A172 (cell line): ENCODE results near the gene CNTNAP5. TPM values are rescaled to one million over a fixed set of nuclear protein-coding genes. Genes with fewer than 3 reads are reported as not detected.

Experiments used
- DNase-seq: peaks from one replicate; pipeline ENCODE4 v3.0.0-alpha.2; 2015; ENCODE audit warnings: low spot score
- total RNA-seq: library from RNA; depleted of rRNA; stranded (reverse); fragments of >200 nt; shearing (Covaris generic); gene quantifications from 2 replicates; pipeline ENCODE4 v1.2.3, GENCODE V29; 2014; rRNA removed

Gene CNTNAP5
- not detected in 2 replicates for total RNA-seq

DNA sequence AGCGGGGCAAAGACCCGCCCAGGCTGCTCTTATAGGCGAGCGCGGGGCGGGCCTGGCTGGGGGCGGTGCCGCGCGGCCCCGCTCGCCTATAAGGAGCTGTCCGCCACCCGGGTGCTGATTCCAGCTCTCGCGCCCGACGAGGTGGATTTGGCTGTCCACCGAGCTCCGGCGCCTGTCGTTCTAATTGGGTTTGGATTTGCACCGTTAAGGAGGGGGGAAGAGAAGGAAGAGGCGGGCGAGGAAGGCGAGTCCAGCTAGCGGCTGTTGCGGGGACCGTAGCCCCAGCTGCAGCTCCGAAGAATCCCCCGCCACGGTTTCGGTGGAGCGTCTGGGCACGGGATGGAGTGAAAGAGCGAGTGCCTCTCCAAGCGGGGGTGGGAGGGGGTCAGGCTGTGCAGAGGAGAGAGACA is at the start of gene CNTNAP5:
TSS of gene CNTNAP5 (plus strand) at position 117 of the 410 bp plus-strand sequence. CDS start 364 bp downstream, outside the sequence.
- DNase-seq, result no peak

DNA sequence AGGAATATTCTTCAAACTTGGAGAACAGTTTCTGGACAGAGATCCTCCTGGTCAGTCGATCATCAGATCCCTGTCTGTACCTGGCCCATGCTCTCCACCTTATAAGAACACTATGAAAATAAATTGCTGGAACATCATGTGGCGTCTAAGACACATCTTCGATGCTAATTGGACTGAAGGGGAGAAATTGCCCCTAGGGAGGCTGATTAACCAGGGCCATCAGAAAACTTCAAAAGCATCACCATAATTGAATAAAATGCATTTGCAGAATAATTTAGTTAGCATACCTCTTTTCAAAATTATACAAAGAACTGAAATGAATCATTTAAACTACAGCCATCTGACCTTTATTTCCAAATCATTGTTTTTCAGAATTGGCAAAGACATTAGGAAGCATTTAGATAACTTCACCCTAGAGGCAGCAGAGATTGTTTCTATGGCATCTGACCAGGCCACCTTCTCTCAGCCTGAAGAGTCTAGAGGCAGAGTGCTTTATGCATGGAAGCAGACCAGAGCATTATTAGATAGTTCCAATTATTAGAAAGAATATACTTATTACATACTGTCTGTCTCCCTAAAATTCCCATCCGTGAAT is 48.9 kb upstream of the CNTNAP5 start:
- no peak for DNase-seq

DNA sequence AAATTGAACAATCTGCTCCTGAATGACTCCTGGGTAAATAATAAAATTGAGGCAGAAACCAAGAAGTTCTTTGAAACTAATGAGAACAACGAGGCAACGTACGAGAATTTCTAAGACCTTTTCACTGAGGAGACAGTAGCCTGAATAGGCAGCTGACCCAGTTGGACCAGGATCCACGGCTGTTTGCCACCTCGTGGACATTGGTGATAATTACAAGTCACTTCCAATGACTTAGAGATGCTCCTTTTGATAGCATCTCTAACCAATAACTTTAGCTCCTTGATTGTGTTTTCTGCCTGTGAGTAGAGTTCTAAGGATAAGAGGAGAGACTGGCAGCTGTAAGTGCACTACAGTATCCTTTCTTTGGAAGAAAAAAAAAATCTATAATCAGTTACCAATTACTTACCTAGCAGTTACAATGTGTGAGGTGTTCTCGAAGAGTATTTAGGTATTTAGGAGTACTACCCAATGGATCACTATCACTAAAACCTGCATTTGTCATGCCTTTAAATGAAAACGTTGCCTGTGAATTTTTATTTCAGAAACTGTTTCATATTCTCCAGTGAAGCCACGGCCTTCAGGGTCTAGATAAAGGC is 31.3 kb upstream of the CNTNAP5 start:
- peak; percentile 13 for DNase-seq

DNA sequence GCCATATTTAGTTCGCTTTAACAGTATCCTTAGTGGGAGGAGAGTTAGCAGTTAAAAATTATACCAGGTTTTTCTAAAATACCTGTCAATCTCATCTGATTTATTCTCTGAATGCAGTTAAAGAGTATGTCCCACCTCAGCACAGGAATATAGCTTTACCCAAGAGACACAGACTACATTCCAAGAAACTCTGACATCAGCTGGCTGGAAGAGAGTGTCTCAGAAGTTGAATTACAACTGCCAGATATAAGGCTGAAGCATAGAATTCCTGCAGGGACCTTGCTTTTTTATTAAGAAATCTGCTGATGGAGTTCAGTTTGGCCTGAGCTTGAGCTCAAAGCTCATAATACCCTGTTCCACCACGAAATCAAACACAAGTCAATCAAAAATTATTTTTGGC is 25.4 kb upstream of the CNTNAP5 start:
- DNase-seq, result no peak

DNA sequence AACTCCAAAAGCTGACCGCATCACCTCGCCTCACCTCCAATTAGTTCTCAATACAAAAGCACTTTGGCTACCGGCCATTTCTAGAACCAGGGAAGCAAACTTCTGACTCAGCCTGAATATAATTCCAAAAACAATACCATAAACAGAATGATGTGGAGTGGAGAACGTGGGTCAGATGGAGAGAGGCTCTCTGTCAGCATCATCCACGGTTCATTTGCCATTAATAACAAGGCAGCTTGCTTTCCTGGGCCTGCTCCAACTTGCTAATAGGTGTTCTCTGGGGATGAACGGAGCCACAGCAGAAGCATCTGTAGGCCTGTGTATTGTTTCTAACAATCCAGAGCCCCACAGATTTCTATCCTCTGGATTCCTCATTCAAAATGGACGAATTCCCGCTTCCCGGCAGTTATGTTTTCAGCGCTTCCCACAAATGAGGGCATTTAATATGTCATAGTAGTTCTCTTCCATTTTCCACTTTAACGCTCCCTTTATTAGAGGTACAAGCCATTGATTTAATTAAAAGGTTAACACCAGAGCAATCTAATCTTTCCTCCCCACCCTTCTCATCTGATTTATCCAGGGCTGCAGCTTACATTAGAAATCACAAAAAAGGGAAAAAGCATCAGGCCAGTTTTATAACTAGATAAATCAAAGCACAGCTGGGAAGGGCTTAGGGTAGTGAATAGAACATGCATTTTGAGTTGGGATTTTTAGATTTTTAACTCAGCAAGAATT is 23.2 kb upstream of the CNTNAP5 start:
- no peak for DNase-seq

DNA sequence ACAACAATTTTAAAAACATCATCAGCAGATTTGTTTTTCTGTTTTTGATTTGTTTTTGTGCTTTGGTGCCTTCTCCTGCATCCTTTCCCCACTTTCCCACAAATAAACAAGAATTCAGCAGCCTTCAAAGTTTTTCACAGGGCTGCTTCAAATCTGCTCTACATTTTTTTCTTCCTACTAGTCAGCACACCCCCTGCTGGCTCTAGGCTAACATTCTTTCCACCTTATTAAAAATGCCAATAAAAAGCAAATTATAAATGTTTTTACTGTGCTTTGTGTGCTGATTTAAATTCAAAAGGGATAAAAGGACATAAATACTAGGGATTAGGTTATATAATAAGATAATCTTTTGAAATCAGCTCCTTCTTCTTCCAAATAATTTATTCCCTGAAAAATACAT is 6.2 kb upstream of the CNTNAP5 start:
- no peak for DNase-seq

DNA sequence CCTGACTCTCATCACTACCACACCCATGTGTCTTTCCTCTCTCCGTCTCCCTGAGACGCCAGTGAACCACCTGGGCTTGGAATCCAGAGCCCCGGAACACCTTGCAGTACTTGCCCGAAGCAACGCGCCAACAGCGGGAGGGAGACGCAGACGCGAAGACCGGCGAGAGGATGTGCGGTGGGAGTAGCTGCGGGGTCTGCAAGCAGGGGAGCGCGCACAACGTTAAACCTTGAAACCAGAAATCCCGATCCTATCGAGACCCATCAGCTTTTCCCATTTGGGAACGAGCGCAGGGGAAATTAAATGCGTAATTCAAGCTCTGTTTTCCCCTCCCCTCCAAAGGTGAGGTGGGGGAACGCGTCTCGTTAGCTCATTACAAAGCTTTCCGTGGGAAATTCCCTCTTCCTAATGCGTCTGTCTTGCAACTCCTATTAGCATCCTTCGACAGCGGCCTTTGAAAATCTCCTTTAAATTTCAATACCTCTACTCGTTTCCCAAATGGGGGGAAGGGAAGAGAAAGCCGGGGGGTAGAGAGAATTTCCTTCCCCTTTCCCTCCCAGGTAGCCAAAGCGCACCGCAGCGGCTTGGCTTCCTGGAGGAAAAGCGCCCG is 421 bp upstream of the CNTNAP5 start:
- DNase-seq, result no peak

DNA sequence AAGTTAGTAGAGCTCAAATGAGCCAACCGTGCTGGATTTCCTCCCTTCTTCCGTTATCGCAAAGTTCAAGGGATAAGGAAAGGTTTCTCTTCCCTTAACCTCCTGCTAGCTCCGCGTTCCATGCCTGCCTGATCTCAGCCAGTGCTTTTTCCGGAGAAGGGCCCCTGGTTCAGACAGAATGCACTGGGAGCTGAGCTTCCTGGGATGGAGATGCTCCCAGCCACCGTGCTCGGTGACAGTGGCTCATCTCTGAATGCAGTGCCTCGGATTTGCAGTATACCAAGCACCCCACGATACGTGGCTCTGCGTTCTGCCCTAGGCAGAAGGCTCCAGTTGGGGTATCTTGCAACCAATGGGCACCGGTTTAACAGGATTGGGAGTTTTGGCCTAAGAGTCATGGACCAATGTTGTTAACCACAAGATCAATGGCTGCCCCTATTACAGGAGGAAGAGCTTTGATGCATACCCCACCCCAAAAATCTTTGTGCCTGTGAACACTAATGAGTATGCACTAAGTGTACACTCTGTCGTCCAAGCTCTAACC is 876 bp downstream of the CNTNAP5 start:
- DNase-seq, result no peak

DNA sequence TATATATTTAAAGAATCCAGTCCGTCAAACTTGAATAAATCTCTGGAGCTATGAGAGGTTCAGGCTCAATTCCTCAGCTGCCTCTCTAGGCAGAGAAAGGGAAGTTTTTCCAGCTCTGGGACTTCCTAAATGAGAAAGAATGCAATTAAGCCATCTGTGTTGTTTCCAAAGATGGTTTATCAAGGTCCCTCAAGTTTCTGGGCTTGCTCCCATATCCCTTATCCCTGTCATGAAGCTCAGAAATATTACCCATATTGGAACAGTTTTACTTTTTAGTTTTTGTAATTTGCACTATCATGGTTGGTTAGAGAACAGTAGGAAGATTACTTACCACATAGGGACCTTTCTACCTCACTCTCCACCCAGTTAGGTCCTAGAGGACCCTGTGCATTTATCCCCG is 1.4 kb downstream of the CNTNAP5 start:
- no peak for DNase-seq

DNA sequence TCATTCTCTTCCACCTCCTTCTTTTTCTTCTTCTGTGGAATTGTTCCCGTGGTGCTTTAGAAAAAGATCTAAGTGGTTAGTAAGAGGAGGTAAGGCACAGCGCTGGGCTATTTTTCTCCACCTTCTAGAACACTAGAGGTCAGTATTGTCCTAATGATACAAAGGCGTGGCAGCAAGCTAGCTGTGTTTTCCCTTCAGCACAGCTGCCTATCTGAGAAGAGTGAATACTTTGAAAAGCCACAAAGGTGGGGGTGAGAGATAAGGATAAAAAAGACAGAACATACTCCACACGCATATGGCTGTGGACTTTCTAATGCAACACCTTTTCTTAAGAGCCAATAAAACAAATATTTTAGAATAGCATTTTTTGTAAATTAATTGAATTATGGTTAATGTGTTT is 2.1 kb downstream of the CNTNAP5 start:
- peak; percentile 42 for DNase-seq

DNA sequence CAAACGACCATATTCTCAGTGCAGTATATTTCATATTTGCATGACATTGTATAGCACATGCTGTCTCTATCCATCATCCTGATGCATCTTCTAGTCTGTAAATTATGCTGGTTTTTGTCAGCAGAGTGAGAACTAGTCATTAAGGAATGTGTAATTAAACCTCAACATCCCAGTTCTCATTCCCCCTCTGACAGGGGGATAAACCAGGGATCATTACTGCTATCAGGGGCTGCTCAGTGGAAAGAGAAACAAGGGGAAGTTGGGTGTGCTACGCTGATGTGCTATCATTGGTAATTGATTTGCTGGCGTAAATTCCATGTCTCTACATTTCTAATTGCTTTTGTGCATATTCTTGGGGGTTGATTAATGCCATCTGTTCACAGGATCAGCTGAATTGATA is 7.7 kb downstream of the CNTNAP5 start:
- DNase-seq, result no peak

DNA sequence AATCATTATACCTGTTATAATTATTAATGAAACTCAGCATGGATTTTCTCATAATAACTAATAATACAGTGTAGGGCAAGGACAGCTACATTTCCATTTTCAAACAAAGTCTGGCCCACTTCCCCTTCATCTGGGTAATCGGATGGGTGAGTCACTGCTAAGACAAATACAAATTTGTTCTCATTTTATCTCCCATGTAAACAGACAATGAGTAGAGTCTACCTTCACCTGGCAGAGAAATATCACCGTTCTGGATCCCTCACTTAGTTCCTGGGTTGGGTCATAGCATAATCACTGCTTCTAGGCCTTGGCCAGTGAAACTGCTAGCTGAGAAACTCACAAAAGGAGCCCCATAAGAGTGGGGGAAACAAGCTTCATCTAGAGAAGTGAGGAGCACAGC is 9.2 kb downstream of the CNTNAP5 start:
- DNase-seq, result no peak

DNA sequence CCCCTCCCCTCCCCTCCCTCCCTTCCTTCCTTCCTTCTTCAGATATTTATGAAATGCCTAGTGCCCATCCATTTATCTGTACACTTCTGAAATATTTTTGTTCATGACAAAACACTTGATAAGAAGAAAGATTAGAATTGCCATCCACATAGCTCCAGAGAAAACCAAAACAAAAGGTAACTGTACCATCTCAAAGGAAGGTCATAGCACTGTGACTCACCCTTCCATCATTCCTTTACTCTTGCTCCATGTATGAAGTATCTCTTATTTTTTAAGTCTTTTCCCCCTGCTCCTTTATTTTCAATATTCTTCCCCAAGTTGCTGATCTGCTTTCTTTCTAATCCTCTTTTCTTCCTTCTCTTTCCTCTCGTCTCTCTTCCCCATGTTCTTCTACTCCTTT is 9.9 kb downstream of the CNTNAP5 start:
- DNase-seq, result no peak

DNA sequence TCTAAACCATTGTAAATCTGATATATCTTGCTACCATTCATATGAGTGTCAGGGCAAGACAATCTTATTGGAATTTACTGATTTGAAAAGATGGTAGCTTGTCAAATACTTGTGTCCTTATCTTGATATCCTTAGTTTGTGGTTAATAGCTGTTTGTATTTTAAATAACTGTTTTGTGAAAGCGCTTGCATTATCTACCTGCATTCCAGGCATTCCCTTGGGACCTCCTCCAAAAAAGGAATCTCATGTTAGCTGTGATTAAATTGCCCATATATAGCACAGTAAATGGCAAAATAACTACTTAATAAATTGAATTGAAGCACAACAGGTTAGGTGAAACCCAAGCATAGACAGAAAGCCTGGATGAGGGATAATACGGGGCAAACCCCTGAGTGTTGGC is 13.9 kb downstream of the CNTNAP5 start:
- no peak for DNase-seq

DNA sequence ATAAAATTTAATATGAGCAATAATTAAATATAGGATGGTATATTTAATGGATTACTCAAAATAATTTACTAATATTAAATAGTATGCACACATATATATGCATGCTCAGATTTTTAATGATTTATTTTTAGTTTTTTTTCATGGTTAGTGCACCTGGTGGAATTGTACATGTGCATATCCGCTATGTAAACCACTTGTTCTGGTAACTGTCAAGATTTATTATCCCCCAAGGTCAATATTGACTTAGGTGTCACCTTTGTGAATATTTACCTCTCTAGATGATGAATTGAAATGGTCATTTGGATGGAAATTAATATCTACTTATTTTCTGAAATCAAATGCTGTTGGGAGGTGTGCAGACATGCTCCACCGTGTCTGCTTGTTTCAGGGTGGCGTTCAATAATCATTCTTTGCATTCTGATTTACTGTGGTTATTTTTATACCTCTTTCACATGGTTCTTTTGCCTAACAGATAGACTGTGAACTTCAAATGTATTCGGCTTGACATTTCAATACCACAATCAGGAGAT is 14.7 kb downstream of the CNTNAP5 start:
- DNase-seq, result no peak

DNA sequence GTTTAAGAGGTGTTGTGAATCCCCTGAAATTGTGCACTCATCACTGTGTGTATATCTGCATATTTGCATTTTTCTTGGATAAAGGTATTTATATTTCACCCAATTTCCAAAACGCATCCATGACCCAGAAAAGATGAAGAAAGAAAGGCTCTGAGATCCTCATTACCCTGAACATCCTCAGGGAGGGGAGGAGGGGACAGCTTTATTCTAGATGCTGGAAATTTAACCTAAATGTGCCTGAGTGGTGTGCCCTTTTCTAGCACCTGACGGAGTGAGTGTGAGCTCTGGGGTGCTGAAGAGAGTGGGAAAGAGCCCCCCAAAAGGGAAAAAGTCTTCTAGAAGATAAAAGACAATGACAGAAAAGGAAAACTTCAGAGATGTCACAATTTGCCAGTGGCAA is 20.8 kb downstream of the CNTNAP5 start:
- no peak for DNase-seq

DNA sequence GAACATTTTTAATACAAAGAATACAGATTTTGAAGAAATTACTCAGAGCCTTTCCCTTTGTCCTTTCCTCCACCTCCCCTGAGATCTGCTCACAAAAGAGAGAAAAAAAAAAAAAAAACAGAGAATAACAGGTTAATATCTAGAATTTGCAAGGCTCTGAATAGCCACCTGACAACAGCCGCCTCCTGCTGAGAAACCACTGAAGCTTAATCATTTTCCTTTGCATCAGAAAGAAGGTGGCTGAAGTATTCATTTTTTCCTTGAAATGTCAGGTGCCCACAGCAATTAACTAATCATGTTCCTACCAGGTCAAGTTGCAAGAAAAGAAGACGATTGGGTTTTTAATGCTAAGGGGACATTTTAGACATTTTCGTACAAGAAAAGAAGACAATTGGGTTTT is 21.2 kb downstream of the CNTNAP5 start:
- no peak for DNase-seq

DNA sequence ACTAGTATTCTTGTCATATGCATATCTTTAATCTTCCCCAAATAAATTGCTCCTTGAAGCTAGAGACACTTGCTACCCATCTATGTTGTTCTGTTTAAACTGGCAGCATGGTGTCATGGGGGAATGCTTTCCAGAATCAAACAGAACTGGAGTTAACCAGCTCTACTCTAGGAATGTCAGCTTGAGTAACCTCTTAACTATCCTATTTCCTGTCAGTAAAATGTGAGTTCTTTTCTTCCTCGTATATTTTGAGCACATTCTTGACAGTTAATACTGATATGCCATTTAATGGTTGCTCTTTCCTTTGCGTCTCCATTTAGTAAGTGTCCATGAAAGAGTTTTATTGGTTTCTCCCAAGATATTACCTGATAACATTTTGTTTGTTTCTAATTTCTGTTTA is 23.0 kb downstream of the CNTNAP5 start:
- no peak for DNase-seq

DNA sequence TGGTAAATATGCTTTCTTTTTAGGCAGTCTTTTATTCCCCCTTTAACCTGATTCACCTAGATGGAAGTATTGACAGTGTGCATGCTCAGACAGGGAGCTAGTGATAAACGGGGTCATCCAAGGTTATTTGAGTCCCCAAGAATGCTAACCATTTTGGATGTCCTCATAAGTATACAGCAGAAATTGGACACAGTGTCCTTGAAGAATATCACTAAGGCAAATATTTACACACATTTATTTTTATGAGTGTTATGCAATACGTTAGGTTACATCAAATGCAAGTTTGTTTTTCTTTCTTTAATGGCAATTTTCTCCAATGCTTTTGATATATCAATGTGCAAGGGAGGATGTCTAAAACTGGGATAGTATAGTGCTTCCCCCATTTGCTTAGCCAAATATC is 23.6 kb downstream of the CNTNAP5 start:
- no peak for DNase-seq

DNA sequence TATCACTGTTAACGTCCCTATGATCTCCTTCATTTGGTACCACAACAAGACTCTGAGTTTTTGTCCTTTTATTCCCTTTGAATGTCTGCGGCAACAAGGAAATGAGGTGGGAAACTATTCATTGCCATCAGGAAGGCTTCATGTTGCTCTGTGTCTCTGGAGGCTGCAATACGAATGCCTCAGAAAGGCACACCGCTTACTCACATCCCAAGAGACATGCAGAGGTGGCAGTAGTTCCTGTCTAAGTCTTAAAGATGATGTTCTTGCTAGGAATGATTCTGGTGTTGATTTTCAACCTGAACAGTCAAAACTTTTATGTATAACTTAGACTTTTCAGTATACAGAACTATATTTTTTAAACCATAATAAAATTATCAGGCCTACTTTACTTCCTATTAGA is 24.0 kb downstream of the CNTNAP5 start:
- DNase-seq, result no peak

DNA sequence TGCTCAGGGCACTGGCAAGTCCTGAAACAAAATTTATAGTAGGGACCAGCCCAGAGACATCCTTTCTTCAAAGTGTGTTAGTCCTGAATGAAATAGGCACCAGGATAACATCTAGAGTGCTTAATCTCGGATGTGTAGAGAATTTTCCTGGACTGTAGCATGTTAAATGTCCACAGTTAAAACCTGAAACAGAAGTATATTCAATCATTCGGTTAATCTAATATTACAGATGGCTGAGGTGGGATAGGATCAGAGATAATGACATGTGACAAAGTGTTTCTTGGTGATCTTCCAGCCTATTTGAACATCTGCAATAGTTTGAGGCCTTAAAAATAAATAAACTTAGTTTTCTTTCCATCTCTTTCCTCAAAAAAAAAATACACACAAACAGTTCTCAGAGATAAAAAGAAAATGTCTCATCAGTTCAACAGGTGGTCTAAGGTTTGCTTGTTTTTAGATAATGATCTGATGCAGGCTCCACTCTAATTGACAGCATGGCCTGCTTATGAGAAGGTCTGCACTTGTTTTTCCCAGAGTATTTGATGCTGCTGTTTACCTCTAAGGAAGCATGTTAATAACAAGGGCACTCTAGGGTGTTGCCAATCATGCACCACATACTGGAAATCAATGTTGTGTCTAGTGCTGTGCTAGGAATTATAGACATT is 25.9 kb downstream of the CNTNAP5 start:
- no peak for DNase-seq

DNA sequence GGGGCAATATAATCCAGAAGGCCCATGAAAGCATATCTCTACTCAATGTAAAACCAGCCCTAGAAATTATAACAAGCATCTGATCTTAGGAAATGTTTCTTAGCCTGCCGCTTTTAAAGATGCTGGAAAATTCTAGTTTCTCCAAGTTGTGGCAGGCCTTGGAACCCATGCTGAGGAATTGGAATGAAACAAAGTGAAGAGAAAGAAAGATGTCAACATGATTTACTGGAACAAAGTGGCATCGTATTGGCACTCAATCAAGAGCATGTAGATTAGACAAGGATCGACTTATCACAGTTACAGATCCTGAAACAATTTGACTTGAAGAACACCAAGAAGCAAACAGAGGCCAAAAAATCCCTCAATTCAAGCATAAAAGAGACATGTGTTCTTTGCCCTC is 28.7 kb downstream of the CNTNAP5 start:
- DNase-seq, result no peak
